Kidney (tissue), 22 donors: ENCODE results near the gene GOLGA6D. TPM values are rescaled to one million over a fixed set of nuclear protein-coding genes. Genes with fewer than 3 reads are reported as not detected.
"Not testable (repeated sequence)": the region's sequence is repeated elsewhere in the genome, so short reads cannot be mapped to it uniquely, and the experiment has no call there.

Experiments used
- DNase-seq, 5 donors: peaks; one replicate each; pipeline ENCODE4 v3.0.0-alpha.2; 2013 to 2020
- FAIRE-seq: peaks from 2 replicates; lab custom pipeline; 2012; peaks lifted over from hg19 to GRCh38; lab: Jason Lieb, UNC
- H3K27ac ChIP-seq, 2 donors: one replicate each; pipeline ENCODE4 v1.7.0; 2013; ENCODE audit warnings: low read depth in 2 of 2, low read length in 2 of 2, inconsistent platforms in 1 of 2
- H3K27me3 ChIP-seq: one replicate; pipeline ENCODE4 v1.7.1; 2013; ENCODE audit warnings: low read length, inconsistent platforms; ENCODE audit not compliant: control insufficient read depth, insufficient read depth
- H3K36me3 ChIP-seq, 3 donors: one replicate each; pipeline versions ENCODE4 v1.7.0 to v1.7.1; 2013; ENCODE audit warnings: low read length in 3 of 3, control low read depth in 1 of 3, inconsistent platforms in 1 of 3; ENCODE audit not compliant: insufficient read depth in 3 of 3, control insufficient read depth in 2 of 3
- H3K4me1 ChIP-seq, 3 donors: one replicate each; pipeline versions ENCODE4 v1.7.0 to v1.7.1; 2013; ENCODE audit warnings: low read length in 3 of 3, inconsistent platforms in 1 of 3, low read depth in 1 of 3; ENCODE audit not compliant: control insufficient read depth in 2 of 3, insufficient read depth in 2 of 3
- H3K4me3 ChIP-seq, 3 donors: one replicate each; pipeline versions ENCODE4 v1.7.0 to v1.8.1; 2013; ENCODE audit warnings: low read length in 3 of 3, control low read depth in 1 of 3, inconsistent platforms in 1 of 3
- H3K9ac ChIP-seq, 3 donors: one replicate each; pipeline versions ENCODE4 v1.7.0 to v1.7.1; 2013; ENCODE audit warnings: low read length in 3 of 3, control low read depth in 1 of 3, inconsistent platforms in 1 of 3
- H3K9me3 ChIP-seq, 3 donors: one replicate each; pipeline versions ENCODE4 v1.7.0 to v1.7.1; 2013; ENCODE audit warnings: low read length in 3 of 3, control low read depth in 1 of 3, inconsistent platforms in 1 of 3; ENCODE audit not compliant: control insufficient read depth in 2 of 3, insufficient read depth in 1 of 3
- intact Hi-C: fragments of 100-400 bp; cut with DNase I; formaldehyde crosslinking; loops from one replicate; pipeline ENCODE4 v1.11.1; 2022
- long read RNA-seq, 10 donors: library from polyadenylated mRNA in 1 of 10; unstranded in 1 of 10; transcript quantifications; one replicate each; pipeline ENCODE4 v2.0.0 and lab custom pipeline, GENCODE V29; 2021 to 2026
- polyA plus RNA-seq: library from polyadenylated mRNA; stranded (reverse); fragments of 350-450 nt; fragmentation: Illumina TruSeq; extraction: RNeasy Lipid Tissue Mini Kit (QIAGEN cat#74804); gene quantifications from one replicate; pipeline ENCODE4 v1.2.3, GENCODE V29; 2014; ENCODE audit warnings: low read depth, low replicate concordance; ENCODE audit not compliant: insufficient read depth
- total RNA-seq: library from RNA; stranded (reverse); fragmentation: NEBNext Ultra II Directional; extraction: Animal tissue kit (Norgen Biotek cat#: 25700); gene quantifications from one replicate; pipeline ENCODE4 v1.2.1, GENCODE V29; 2021
- TF ChIP-seq, protein P1 (sequence below): IDR thresholded peaks from 3 replicates; pipeline ENCODE4 v1.5.1; 2012; ENCODE audit warnings: mild to moderate bottlenecking, moderate library complexity, borderline replicate concordance; ENCODE audit not compliant: insufficient read depth; ENCODE audit errors: extremely low read depth
- donor health status: control.
- donor health status: control.
- donor health status: control.
- donor health status: control.
- donor health status: control.
- donor health status: DM: yes; HTN: yes; CAD: no.
- donor health status: Normal renal cell carcinoma (clear cell type).

The GOLGA6D gene, protein sequence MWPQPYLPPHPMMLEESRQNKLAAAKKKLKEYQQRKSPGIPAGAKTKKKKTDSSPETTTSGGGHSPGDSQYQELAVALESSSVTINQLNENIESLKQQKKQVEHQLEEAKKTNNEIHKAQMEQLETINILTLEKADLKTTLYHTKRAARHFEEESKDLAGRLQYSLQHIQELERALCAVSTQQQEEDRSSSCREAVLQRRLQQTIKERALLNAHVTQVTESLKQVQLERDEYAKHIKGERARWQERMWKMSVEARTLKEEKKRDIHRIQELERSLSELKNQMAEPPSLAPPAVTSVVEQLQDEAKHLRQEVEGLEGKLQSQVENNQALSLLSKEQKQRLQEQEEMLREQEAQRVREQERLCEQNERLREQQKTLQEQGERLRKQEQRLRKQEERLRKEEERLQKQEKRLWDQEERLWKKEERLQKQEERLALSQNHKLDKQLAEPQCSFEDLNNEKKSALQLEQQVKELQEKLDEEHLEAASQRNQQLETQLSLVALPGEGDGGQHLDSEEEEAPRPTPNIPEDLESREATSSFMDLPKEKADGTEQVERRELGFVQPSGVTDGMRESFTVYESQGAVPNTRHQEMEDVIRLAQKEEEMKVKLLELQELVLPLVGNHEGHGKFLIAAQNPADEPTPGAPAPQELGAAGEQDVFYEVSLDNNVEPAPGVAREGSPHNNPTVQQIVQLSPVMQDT
- total RNA-seq, result not detected
- not detected for polyA plus RNA-seq
- long read RNA-seq, donor 1, result 0 reads
- long read RNA-seq, donor 2, result 0 reads
- long read RNA-seq, donor 3, result 0 reads
- long read RNA-seq, donor 4, result 0 reads
- long read RNA-seq, donor 5, result 0 reads
- long read RNA-seq, donor 6, result 0 reads
- long read RNA-seq, donor 7, result 0 reads
- long read RNA-seq, donor 8, result 0 reads
- long read RNA-seq, donor 9, result 0 reads
- long read RNA-seq, donor 10, result 0 reads

- H3K9ac ChIP-seq, H3K9me3 ChIP-seq, H3K27ac ChIP-seq, DNase-seq, intact Hi-C loops, H3K36me3 ChIP-seq, H3K4me3 ChIP-seq, H3K4me1 ChIP-seq, H3K27me3 ChIP-seq, FAIRE-seq: not testable (repeated sequence)
Measured at GRCh38 chr15:75282572-75282971, at the start of gene GOLGA6D. Gene GOLGA6D (plus strand): TSS chr15:75282835. CDS start chr15:75282876, 41 bp downstream.

- Histone ChIP-seq H3K9ac (no peak overlapping the region), H3K9me3 (no peaks in the 10 kb centered on the region), H3K36me3 (no peaks in the 10 kb centered on the region), H3K4me3 (no peak overlapping the region), H3K27ac (no peak overlapping the region), H3K4me1 (no peaks in the 10 kb centered on the region), H3K27me3 (no peaks in the 10 kb centered on the region)
- DNase-seq, result peak in 1 of 5 donors; percentile 50
- intact Hi-C loops, result no loop called here
- TF ChIP-seq, protein P1, sequence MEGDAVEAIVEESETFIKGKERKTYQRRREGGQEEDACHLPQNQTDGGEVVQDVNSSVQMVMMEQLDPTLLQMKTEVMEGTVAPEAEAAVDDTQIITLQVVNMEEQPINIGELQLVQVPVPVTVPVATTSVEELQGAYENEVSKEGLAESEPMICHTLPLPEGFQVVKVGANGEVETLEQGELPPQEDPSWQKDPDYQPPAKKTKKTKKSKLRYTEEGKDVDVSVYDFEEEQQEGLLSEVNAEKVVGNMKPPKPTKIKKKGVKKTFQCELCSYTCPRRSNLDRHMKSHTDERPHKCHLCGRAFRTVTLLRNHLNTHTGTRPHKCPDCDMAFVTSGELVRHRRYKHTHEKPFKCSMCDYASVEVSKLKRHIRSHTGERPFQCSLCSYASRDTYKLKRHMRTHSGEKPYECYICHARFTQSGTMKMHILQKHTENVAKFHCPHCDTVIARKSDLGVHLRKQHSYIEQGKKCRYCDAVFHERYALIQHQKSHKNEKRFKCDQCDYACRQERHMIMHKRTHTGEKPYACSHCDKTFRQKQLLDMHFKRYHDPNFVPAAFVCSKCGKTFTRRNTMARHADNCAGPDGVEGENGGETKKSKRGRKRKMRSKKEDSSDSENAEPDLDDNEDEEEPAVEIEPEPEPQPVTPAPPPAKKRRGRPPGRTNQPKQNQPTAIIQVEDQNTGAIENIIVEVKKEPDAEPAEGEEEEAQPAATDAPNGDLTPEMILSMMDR, result no peak
- no peak for FAIRE-seq
Measured at GRCh38 chr15:75233504-75234190, 49.0 kb upstream of the GOLGA6D start.

- Histone ChIP-seq H3K36me3 (no peaks in the 10 kb centered on the region), H3K9ac (no peak overlapping the region), H3K4me3 (no peak overlapping the region), H3K27ac (no peak overlapping the region), H3K9me3 (no peaks in the 10 kb centered on the region), H3K27me3 (no peaks in the 10 kb centered on the region), H3K4me1 (no peaks in the 10 kb centered on the region)
- DNase-seq, result peak in 1 of 5 donors; percentile 39
- no peak for FAIRE-seq
- intact Hi-C loops, result no loop called here
- TF ChIP-seq, protein P1, result no peak
Measured at GRCh38 chr15:75234191-75234810, 48.3 kb upstream of the GOLGA6D start.
